ENCODE data around the gene SCARF1.
"Not testable (repeated sequence)": the region's sequence is repeated elsewhere in the genome, so short reads cannot be mapped to it uniquely, and the experiment has no call there.

The SCARF1 gene

DNA sequence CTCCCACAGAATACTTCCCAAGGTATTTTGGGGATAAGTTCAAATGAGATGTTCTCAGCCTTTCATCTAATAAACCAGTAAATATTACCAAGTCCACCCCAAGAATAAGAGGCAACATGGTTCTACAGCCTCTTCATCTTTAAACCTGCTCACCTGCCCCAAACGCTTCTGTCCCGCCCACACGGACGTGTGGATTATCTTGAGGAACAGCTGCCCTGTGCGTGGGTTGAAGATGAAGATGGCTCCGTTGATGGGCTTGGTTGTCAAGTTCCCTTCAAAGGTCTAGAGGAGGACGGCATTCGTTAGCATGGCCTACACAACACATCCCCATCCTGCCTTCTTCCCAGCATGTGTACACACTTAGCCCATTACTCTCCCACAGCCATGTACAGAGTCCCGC, 12.6 kb upstream of the SCARF1 start:
- no peak for DNase-seq
- no peaks in the 10 kb centered on the region for H3K4me1 Mint-ChIP-seq
- TF ChIP-seq, protein P1, sequence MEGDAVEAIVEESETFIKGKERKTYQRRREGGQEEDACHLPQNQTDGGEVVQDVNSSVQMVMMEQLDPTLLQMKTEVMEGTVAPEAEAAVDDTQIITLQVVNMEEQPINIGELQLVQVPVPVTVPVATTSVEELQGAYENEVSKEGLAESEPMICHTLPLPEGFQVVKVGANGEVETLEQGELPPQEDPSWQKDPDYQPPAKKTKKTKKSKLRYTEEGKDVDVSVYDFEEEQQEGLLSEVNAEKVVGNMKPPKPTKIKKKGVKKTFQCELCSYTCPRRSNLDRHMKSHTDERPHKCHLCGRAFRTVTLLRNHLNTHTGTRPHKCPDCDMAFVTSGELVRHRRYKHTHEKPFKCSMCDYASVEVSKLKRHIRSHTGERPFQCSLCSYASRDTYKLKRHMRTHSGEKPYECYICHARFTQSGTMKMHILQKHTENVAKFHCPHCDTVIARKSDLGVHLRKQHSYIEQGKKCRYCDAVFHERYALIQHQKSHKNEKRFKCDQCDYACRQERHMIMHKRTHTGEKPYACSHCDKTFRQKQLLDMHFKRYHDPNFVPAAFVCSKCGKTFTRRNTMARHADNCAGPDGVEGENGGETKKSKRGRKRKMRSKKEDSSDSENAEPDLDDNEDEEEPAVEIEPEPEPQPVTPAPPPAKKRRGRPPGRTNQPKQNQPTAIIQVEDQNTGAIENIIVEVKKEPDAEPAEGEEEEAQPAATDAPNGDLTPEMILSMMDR (IDR thresholded peaks at IDR 0.05) = no peak
- no peak overlapping the region for H3K4me3 Mint-ChIP-seq
- no peak overlapping the region for H3K27ac Mint-ChIP-seq
- H3K36me3 Mint-ChIP-seq (ENCODE audit: low read depth) = peaks cover 86% of the 10 kb centered on the region
- H3K27me3 Mint-ChIP-seq (ENCODE audit: low read depth, poor library complexity) = peaks cover 3% of the 10 kb centered on the region
- no peaks in the 10 kb centered on the region for H3K9me3 Mint-ChIP-seq

DNA sequence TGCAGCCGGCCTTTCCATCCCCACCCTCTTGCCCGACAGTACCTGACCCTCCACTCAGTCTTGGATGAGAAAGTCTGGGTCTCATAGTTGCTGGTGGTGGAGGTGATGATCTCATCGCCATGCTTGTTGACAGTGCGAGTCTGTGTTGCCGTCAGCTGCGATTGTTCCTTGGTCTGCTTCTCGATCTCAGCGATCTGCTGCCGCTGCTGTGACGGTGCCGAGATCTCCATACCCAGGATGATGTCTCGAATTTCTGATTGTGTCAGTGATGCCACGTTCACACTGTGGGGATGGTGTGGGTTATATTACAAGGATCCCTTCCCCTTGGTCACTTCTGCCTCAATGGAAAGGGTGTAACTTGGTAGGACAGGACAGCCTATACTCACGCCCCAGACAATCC, 8.2 kb upstream of the SCARF1 start:
- Mint-ChIP-seq H3K9me3 (no peaks in the 10 kb centered on the region), H3K36me3 (ENCODE audit: low read depth) (peaks cover 64% of the 10 kb centered on the region), H3K27ac (no peak overlapping the region), H3K4me3 (no peak overlapping the region), H3K27me3 (ENCODE audit: low read depth, poor library complexity) (no peaks in the 10 kb centered on the region), H3K4me1 (no peaks in the 10 kb centered on the region)
- TF ChIP-seq, protein P1 (IDR thresholded peaks at IDR 0.05) = no peak
- DNase-seq = no peak

DNA sequence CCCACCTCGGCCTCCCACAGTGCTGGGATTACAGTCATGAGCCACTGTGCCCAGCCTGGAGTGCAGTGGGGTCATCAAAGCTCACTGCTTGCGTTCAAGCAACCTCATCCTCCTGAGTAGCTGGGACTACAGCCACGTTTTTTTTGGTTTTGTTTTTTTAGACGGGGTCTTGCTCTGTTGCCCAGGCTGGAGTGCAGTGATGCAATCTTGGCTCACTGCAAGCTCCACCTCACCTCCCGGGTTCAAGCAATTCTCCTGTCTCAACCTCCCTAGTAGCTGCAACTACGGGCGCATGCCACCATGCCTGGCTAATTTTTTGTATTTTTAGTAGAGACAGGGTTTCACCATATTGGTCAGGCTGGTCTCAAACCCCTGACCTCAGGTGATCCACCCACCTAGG, 7.3 kb upstream of the SCARF1 start:
- not testable (repeated sequence) for H3K27me3 Mint-ChIP-seq (ENCODE audit: low read depth, poor library complexity); H3K9me3 Mint-ChIP-seq; DNase-seq; H3K4me3 Mint-ChIP-seq; H3K27ac Mint-ChIP-seq; H3K4me1 Mint-ChIP-seq
- peaks cover 55% of the 10 kb centered on the region for H3K36me3 Mint-ChIP-seq (ENCODE audit: low read depth)

DNA sequence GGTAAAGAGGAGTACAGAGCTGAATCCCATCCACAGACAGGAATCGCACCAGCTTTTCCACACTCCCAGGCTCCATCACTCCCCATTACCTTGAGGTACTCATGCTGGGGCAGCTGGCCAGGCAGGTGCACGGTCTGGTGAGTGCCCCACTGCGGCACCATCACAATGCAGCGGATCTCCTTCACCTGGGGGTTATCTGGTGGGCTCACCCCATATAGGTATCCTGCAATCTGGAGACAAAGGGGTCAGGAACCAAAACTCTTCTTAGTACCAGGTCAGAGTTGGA, 6.0 kb upstream of the SCARF1 start:
- peaks cover 10% of the 10 kb centered on the region for H3K27me3 Mint-ChIP-seq (ENCODE audit: low read depth, poor library complexity)
- H3K27ac Mint-ChIP-seq = no peak overlapping the region
- TF ChIP-seq, protein P1 (IDR thresholded peaks at IDR 0.05) = no peak
- no peak for DNase-seq
- peaks cover 44% of the 10 kb centered on the region for H3K36me3 Mint-ChIP-seq (ENCODE audit: low read depth)
- H3K9me3 Mint-ChIP-seq = no peaks in the 10 kb centered on the region
- H3K4me3 Mint-ChIP-seq = no peak overlapping the region
- peaks cover 10% of the 10 kb centered on the region for H3K4me1 Mint-ChIP-seq

DNA sequence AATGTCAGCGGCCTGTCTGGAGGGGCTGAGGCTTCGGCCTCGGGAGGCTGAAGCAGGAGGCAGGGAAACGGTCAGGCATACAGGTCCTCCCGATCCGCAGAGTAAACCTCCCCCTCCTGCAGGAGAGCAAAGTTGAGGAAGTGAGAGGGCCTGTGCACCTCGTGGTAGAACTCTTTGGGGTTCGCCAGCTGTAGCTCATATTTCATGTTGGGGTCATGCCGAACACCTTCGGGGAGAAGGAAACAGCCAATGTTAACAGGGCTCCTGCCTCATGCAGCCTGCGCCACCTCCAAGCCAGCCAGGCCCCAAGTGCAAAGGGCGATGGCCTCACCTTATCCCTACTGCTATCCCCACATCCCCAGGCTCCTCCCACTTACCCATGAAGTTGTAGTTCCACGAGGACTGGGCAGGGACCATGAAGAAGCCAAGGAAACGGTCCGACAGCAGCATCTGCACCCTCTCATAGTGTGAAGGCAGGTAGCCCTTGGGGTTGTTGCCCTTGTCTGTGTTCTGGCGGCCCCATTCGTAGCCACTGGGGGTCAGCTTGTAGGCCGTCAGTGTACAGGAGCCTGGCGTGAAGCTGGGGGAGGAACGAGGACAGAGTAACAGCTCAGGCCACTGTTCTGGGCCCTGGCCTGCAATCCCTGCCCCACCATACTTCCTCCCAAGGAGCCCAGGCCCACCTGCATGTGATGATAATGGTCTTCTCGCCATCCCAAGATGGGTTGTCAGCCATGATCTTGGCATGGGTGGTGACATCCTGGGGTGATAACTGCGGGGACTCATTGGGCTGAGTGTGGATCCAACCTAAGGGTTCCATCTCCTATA, 5.4 kb upstream of the SCARF1 start:
- Mint-ChIP-seq H3K27ac (no peak overlapping the region), H3K27me3 (ENCODE audit: low read depth, poor library complexity) (peaks cover 14% of the 10 kb centered on the region), H3K4me1 (peaks cover 16% of the 10 kb centered on the region), H3K9me3 (no peaks in the 10 kb centered on the region), H3K4me3 (no peak overlapping the region), H3K36me3 (ENCODE audit: low read depth) (peaks cover 38% of the 10 kb centered on the region)
- no peak for DNase-seq
- TF ChIP-seq, protein P1 (IDR thresholded peaks at IDR 0.05) = no peak

DNA sequence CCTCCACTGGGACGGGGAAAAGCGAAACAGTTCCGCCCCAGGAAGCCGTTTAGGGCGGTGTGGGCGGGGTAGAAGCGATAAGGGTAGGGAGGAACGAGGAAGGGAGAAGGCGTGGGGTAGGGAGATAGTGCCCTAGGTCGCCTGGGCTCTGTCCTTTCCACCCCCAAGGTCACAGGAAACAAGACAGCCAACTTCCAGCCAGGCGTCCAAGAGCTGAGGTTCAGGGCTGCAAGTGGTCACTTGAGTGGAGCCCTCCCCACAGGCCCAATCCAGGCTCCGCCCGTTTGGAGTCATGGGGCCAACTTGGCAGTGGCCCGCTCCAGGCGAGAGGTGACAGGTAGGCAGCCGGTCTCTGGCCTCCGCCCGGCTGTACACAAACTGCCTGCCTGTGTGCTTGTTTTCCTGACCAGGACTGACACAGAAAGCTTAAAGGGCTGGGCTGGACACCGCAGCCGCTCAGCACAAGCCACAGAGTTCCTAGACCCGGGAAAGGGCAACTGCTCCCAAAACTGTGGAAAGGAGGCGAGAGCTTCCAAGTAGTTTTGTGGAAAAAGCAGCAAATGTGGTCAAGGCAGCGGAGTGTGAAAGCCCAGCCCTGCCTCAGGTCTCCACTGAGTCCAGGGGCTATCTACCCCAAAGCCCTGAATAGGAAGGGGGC, 4.4 kb upstream of the SCARF1 start, which contains the start of gene RILP:
RILP (minus strand) TSS at position 23 of the 658 bp plus-strand sequence. CDS start 62 bp downstream, outside the sequence.
- H3K4me1 Mint-ChIP-seq = peaks cover 25% of the 10 kb centered on the region
- peak within 1 kb of the TSS; percentile 66 for H3K4me3 Mint-ChIP-seq
- no peak within 1 kb of the TSS for H3K27ac Mint-ChIP-seq
- H3K27me3 Mint-ChIP-seq (ENCODE audit: low read depth, poor library complexity) = peaks cover 20% of the 10 kb centered on the region
- DNase-seq = peak; percentile 36
- peaks cover 33% of the 10 kb centered on the region for H3K36me3 Mint-ChIP-seq (ENCODE audit: low read depth)
- no peaks in the 10 kb centered on the region for H3K9me3 Mint-ChIP-seq
- TF ChIP-seq, protein P1 (IDR thresholded peaks at IDR 0.05) = no peak
